Measurements from ENCODE around the gene ZDHHC7. TPM values are rescaled to one million over a fixed set of nuclear protein-coding genes. Genes with fewer than 3 reads are reported as not detected.
A peak's percentile ranks its signal among the peaks of the same experiment; 100 is the strongest.

The ZDHHC7 gene
- total and polyA plus RNA-seq, 2 of the 8 experiments (the other 6 are each of a cell fraction or from before 2014, with no cell fraction given): 40.5 to 56.3 TPM

GRCh38 chr16:84970447-84971127 lies 40.7 kb downstream of the ZDHHC7 start (continued):
- TF ChIP-seq TEAD4 (IDR thresholded peaks at IDR 0.05; ENCODE audit: low read depth, low read length) (peak; percentile 83), BCL11A (IDR thresholded peaks at IDR 0.05; ENCODE audit: low read depth in 2 of 2, low read length in 2 of 2) (no peak), SAP30 (IDR thresholded peaks at IDR 0.05; ENCODE audit: insufficient read depth, insufficient replicate concordance, low read length) (no peak), EGR1 (IDR thresholded peaks at IDR 0.05; ENCODE audit: borderline replicate concordance, low read depth, low read length) (peak; percentile 67; the same call in 1 of the 2 replicates), CHD1 (IDR thresholded peaks at IDR 0.05; ENCODE audit: low read depth, low read length) (no peak), YY1 (IDR thresholded peaks at IDR 0.05; ENCODE audit: low read depth, low read length) (0 out of 2 replicates have a peak, but pooled peaks have one; percentile 6), RXRA (IDR thresholded peaks at IDR 0.05; ENCODE audit: insufficient read depth, low read depth, low read length) (no peak), HDAC6 (IDR thresholded peaks at IDR 0.05; ENCODE audit: low read depth, low read length) (no peak), MAX (IDR thresholded peaks at IDR 0.05) (0 out of 2 replicates have a peak, but pooled peaks have one; percentile 29), SUZ12 (IDR thresholded peaks at IDR 0.05; ENCODE audit: low read length) (no peak)

Data from H1 (cell line).